Tibial artery (tissue), 4 donors: ENCODE results near the gene EPHB1.
A peak's percentile ranks its signal among the peaks of the same experiment; 100 is the strongest.

ENCODE experiments used
- DNase-seq, 2 donors: peaks; one replicate each; pipeline ENCODE4 v3.0.0-alpha.2; 2019
- H3K27ac ChIP-seq, 2 donors: fragments of 200-600 bp; sonication (generic) in 1 of 2; 1 replicate in 1 of 2; 2 replicates in 1 of 2; pipeline ENCODE4 v1.5.1; 2018 to 2019; ENCODE audit warnings: mild to moderate bottlenecking in 1 of 2
- H3K27me3 ChIP-seq, 2 donors: fragments of 200-600 bp; sonication (generic) in 1 of 2; one replicate each; pipeline versions ENCODE4 v1.5.1 to v1.6.0; 2016 to 2019
- H3K36me3 ChIP-seq, 3 donors: fragments of 200-600 bp; sonication (generic) in 2 of 3; one replicate each; pipeline ENCODE4 v1.5.1; 2016 to 2019; ENCODE audit warnings: mild to moderate bottlenecking in 2 of 3
- H3K4me1 ChIP-seq, 4 donors: fragments of 200-600 bp; sonication (generic) in 2 of 4; 1 replicate in 3 of 4; 2 replicates in 1 of 4; pipeline ENCODE4 v1.5.1; 2016 to 2019
- H3K4me3 ChIP-seq, 2 donors: fragments of 200-600 bp; sonication (generic) in 1 of 2; 1 replicate in 1 of 2; 2 replicates in 1 of 2; pipeline ENCODE4 v1.5.1; 2018 to 2019; ENCODE audit warnings: mild to moderate bottlenecking in 2 of 2
- H3K9me3 ChIP-seq, 3 donors: fragments of 200-600 bp; sonication (generic) in 1 of 3; one replicate each; pipeline ENCODE4 v1.5.1; 2016 to 2019
- CTCF ChIP-seq, 2 experiments: fragments of 200-600 bp in 1 of 2; fragments of 450-650 bp in 1 of 2; IDR thresholded peaks; one replicate each; pipeline ENCODE4 v1.5.1; 2017 to 2019; ENCODE audit warnings: antibody characterized with exemption in 2 of 2, mild to moderate bottlenecking in 1 of 2, moderate library complexity in 1 of 2
- intact Hi-C: fragments of 100-400 bp; cut with DNase I; formaldehyde crosslinking; loops from one replicate; pipeline ENCODE4 v1.15.0; 2023; ENCODE audit warnings: low total_unique reads

EPHB1 gene

DNA sequence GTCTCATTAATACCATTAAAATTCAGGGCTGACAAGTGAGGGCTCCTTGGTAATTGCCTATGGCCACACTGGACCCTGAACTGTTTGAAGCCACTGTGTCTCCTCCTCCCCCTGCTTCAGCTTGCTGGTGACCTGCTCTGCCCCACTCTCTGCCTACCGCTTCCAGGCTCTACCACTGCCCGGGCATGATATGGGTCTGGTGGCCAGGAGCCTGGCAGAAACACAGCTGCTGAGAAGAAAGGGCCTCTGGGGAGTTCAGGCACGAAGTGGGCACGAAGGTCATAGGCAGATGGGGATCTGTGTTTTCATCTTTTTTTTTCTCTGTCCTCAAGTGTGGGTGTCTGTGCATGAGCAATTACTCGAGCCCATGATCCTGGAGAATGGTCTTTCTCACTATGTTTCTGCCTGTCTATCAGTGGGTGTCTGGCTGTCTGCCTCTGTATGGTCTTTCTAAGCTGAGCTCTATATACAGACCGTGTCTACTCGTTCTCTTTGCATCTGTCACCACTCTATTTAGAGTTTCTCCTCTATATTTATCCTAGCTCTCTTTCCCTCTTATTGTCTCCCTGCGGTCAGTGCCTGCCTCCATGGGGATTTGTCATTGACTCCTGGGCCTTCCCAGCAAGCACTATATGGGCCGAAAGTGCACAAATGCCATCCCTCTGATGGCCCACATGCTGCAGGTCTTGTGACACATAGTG lies 42.1 kb upstream of the EPHB1 start:
- no peaks in the 10 kb centered on the region for H3K9me3 ChIP-seq
- no peak for TF ChIP-seq CTCF (IDR thresholded peaks at IDR 0.05)
- intact Hi-C loops, result no loop called here
- no peaks in the 10 kb centered on the region for H3K4me1 ChIP-seq
- H3K36me3 ChIP-seq, result no peaks in the 10 kb centered on the region
- H3K27me3 ChIP-seq, result no peaks in the 10 kb centered on the region
- H3K27ac ChIP-seq, result no peak overlapping the region
- DNase-seq, result no peak
- no peak overlapping the region for H3K4me3 ChIP-seq

DNA sequence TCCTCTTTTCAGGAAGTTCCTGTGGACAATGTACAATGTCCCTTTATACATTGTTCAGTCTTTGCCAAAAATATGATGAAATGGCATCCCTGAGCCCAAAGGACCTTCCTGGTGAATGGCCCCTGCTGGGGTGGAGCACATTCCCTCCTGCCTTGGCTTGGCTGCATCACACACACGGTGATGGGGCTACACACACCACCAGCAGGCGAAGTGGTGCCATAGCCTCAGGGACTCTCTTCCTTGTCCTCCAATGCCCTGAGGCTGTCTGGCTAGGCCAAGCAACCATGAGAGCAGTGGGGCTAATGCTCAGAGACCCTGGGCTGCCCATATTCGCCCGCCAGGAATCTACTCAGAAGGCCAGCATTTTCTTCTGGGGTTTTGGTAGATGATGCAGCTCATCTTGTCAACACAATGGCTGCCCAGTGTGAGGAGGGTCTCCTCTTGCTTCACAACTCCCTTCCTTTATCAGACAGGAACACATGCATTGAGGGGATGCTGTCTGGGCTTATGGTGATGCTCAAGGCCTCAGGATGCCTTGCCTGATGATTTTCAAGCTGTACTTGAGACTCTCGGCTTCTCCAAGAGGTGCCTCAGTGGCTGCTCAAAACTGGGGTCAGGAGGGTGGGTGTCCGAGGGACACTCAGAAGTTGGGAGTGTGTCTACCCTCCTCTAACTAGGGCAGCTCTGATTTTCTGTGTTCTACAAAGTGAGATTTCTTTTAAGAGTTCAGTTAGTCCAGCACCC lies 40.9 kb upstream of the EPHB1 start:
- H3K27ac ChIP-seq, result no peak overlapping the region
- DNase-seq, result no peak
- H3K4me3 ChIP-seq, result no peak overlapping the region
- H3K9me3 ChIP-seq, result no peaks in the 10 kb centered on the region
- TF ChIP-seq CTCF (IDR thresholded peaks at IDR 0.05), result no peak
- H3K27me3 ChIP-seq, result no peaks in the 10 kb centered on the region
- H3K36me3 ChIP-seq, result no peaks in the 10 kb centered on the region
- no peaks in the 10 kb centered on the region for H3K4me1 ChIP-seq
- intact Hi-C loops, result no loop called here

GRCh38 chr3:134754768-134755559 lies 40.1 kb upstream of the EPHB1 start:
- Histone ChIP-seq H3K36me3 (no peaks in the 10 kb centered on the region), H3K4me3 (no peak overlapping the region), H3K27ac (no peak overlapping the region), H3K9me3 (no peaks in the 10 kb centered on the region), H3K4me1 (no peaks in the 10 kb centered on the region), H3K27me3 (no peaks in the 10 kb centered on the region)
- intact Hi-C loops, result no loop called here
- TF ChIP-seq CTCF (IDR thresholded peaks at IDR 0.05), result peak; percentile 26 to 34
- DNase-seq, result no peak

GRCh38 chr3:134755821-134756220 lies 39.2 kb upstream of the EPHB1 start:
- H3K27me3 ChIP-seq, result no peaks in the 10 kb centered on the region
- DNase-seq, result no peak
- no peak for TF ChIP-seq CTCF (IDR thresholded peaks at IDR 0.05)
- intact Hi-C loops, result no loop called here
- no peak overlapping the region for H3K27ac ChIP-seq
- H3K9me3 ChIP-seq, result no peaks in the 10 kb centered on the region
- H3K36me3 ChIP-seq, result no peaks in the 10 kb centered on the region
- H3K4me1 ChIP-seq, result no peaks in the 10 kb centered on the region
- H3K4me3 ChIP-seq, result no peak overlapping the region

DNA sequence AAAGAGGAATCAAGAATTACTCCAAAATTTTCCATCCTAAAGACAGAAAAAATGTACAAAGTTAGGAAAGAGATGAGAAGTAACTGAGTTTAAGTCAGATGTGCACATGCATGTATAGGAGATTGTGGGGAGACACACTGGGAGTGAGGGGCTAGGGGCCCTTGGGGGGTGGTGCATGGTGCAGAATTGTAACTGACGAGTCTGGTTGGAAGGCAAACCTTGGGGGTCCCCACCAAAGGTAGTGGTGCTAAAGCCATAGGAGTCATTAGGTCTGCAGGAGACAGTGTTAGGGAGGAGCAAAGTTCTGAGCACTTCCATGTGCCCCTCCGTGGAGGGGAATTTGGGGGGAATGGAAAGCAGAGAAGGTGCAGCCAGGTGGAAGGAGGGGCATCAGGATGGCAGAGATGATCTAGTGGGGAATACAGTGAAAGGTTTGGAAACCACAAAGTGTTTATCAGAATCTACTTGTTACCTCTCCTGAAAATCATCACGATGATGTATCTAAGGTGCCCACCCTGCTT lies 37.5 kb upstream of the EPHB1 start:
- intact Hi-C loops, result no loop called here
- no peaks in the 10 kb centered on the region for H3K36me3 ChIP-seq
- no peak overlapping the region for H3K27ac ChIP-seq
- H3K9me3 ChIP-seq, result no peaks in the 10 kb centered on the region
- H3K4me1 ChIP-seq, result no peaks in the 10 kb centered on the region
- no peak for TF ChIP-seq CTCF (IDR thresholded peaks at IDR 0.05)
- DNase-seq, result no peak
- no peaks in the 10 kb centered on the region for H3K27me3 ChIP-seq
- H3K4me3 ChIP-seq, result no peak overlapping the region
